Activated effector memory CD4-positive, alpha-beta T cell treated with Interleukin-2 at 50 U/mL for 16 hours (primary cell): ENCODE data around the gene ARHGAP6.
"Not testable (repeated sequence)": the region's sequence is repeated elsewhere in the genome, so short reads cannot be mapped to it uniquely, and the experiment has no call there.

ENCODE experiments used
- DNase-seq: peaks from one replicate; pipeline ENCODE4 v3.0.0-alpha.2; 2020

Gene ARHGAP6

DNA sequence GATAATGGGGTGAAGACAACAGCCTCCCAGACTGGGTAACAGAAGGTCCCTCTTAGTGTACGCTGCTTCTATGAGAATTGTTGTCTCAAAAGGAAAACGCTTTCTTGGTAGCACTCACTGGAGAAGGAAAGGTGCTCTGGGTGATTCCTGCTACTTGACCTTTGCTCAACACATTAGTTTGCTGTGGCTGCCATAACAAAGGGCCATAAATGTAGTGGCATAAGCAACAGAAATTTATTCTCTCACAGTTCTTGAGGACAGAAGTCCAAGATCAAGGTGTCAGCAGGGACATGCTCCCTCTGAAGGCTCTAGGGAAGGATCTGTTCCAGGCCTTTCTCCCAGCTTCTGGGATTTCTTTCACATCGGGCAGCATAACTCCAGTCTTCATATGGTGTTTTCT, 535.6 kb downstream of the ARHGAP6 start:
- DNase-seq = no peak

DNA sequence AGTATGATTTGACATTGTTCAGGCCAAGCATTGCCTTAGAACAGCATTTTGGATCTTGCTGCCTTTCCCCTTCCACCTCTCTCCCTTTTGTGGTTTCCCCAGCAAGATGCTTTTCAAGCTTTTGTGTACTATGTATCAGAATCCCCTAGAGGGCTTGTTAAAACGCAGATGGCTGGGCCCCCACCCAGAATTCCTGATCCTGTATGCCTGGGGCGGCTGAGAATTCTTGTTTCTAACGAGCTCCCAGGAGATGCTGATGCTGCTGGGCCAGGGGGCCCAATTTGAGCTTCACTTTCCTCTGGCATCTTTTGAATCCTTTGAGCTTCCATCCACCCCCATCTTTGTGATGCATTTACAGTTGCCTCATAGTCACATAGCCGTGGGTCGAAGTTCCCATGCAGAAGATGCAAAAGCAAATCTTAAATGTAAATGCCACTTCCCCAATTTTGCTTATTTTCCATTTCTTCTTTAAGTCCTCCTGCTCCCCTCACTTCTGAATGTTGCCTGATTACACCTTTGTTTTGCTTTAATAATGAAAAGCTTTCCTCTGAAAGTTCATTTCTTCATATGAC, 536.1 kb downstream of the ARHGAP6 start:
- no peak for DNase-seq

DNA sequence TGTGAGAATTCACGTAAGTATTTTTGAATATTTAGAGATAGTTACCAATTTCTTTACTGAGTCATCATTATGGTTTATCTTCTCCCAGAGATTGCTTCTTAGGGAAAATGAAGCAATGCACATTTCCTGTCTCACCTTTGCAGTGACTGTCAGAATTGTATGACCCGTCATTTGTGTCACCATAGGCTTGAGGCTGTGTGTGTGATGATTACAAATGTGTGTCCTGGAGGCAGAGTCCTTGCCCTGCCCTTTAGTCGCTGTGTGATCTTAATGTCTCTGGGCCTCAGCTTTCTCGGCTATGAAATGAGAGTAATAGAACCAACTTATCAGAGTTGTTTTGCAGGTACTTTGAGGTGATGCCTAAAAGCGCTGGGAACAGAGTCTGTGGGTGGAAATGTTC, 540.7 kb downstream of the ARHGAP6 start:
- no peak for DNase-seq

DNA sequence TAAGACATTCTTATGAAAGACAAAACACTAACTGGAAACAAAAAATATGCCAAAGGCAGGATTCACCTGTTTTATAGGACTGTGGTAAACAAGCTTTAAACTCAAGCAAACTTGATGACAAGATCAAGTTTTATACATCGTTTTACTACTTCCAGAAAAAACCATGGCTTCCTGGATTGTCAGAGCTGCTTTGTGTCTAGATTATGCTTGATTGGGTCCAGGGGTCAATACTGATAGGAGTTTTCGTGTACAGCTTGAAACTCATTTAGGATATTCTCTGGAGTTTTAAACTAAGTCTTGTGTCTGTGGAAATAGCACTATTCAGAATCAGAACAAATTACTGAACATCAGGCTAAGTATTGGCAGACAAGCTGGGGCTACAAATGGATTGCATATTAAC, 541.6 kb downstream of the ARHGAP6 start:
- no peak for DNase-seq

DNA sequence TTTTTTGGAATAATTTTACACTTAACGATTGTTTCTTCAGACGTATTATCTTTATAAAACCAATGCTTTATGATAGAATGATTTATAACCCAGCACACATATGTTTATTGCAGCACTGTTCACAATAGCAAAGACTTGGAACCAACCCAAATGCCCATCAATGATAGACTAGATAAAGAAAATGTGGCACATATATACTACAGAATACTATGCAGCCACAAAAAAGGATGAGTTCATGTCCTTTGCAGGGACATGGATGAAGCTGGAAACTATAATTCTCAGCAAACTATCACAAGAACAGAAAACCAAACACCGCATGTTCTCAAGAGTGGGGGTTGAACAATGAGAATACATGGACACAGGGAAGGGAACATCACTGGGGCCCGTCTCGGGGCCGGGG, 542.6 kb downstream of the ARHGAP6 start:
- not testable (repeated sequence) for DNase-seq

DNA sequence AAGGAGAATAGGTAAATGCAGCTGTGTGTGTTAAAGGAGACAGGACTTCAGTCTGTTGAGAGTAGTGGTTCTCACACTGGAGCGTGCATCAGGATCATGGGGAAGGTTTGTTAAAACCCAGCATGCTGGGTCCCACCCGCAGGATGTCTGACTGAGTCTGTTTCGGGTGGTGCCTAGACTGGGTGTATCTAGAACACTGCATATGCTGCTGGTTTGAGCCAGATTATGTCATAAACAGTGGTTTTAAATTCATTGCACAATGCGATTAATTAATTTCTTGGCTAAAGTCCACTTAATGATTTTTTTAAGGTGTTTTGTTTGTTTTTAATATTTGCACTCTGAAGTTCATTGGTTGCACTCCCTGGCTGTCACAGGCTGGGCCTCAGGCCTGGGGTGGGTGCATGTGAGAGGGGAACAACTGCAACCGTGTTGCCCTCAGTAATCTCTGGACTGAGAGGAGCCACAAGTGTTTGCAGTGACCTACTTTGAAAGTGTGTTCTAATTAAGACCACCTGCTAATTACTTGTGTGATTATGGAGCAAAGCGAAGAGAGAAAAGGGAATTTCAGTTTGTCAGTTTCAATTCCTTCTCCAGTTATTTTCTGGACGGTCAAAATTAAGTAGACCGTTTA, 546.3 kb downstream of the ARHGAP6 start:
- no peak for DNase-seq

DNA sequence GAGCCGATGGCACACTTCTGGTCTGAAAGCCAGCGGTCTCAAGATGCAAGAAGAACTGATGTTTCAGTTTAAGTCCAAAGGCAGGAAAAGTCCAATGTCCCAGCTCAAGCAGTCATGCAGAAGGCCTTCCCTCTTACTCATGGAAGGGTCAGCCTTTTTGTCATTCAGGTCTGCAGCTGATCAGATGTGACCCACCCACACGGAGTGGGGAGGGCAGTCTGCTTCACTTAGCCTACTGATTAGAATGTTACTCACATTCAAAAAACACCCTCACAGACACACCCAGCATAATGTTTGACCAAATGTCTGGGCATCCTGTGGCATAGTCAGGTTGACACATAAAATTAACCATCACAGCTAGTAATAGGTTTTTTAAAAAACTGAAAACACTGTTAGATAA, 548.0 kb downstream of the ARHGAP6 start:
- no peak for DNase-seq

DNA sequence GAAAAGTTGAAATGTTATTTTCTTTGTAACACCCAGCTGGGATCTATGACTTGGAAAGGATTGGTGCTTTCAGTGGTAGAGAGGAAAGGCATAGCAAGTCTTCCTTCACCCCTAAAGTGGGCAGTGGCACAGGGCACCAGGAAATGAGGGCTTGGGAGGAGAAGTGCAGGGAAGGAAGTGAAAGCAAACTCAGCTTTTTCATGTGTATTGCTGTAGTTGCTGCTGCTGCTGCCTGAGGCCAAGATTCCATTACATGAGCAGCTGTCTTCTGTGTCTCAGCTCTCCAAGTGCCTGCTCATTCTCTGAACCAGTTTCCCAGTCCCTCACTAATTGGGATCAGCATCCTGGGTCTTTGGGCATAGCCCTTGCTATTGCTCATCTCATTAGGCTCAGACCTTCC, 552.0 kb downstream of the ARHGAP6 start:
- no peak for DNase-seq

DNA sequence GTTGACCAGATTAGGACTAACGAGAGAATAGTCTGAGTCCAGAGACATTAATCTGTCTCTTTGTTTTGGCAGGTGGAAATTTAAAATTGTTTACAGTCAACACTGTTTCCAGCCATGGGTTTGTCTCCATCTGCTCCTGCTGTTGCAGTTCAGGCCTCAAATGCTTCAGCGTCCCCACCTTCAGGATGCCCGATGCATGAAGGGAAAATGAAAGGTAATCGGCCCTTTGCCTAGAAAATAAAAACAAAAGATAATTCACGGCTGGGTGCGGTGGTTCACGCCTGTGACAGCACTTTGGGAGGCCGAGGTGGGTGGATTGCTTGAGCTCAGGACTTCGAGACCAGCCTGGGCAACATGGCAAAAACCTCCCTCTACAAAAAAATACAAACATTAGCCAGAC, 553.8 kb downstream of the ARHGAP6 start:
- no peak for DNase-seq

DNA sequence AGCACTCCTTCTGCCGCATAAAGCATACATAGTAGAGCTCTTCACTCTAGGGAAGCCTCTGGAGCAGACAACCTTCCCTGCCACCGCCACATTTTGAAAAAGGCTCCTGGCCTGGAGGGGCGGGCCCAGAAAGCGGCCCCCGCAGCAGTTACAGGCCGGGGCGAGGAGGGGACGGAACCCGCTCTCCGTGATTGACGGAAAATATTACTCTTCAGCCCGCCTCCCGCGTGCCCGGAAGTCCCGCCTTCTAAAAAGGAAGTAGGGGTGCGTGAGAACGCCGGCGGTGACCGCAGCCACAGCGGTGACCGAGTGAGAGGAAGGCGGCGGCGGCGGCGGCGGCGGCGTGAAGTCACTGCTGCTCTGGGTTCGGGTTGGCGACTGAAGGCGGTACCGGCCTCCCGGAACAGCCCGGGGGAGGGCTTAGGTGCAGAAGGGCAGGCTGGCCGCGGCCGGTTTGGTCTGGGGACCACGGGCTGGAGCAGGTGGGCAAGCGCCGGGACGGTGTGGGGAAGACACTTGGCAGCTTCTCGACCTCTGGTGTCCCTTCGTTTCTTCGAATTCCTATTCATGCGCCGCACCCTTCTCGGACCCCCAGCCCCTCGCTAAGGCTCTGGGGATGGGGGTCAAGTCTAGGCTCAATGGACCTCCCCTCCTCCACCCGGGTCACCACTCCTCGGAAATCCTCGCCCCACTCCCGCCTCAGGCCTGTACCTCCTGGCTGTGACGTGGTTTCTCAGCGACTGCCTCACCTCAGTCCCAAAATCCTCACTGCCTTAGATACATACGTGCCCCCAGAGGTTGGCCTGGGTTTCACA, 554.5 kb downstream of the ARHGAP6 start, which contains the start of gene HCCS:
HCCS (plus strand) TSS at position 296 of the 815 bp plus-strand sequence. CDS start 729 bp downstream, outside the sequence.
- DNase-seq = peak; percentile 82

DNA sequence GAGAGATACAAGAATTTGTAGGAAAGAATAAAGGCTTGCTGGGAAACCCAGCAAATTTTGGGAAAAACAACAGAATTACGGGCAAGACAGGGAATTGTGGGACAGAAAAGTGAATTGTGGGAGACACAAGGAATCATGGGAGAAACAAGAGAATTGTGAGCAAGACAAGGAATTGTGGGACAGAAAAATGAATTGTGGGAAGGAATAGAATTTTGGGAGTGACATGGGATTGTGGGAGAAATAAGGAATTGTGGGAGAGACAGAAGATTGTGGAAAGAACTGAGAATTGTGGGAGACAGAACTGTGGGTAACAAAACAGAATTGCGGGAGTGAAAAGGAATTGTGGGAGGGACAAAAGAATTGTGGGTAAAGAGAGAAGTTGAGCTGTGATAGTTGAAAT, 555.8 kb downstream of the ARHGAP6 start:
- no peak for DNase-seq

DNA sequence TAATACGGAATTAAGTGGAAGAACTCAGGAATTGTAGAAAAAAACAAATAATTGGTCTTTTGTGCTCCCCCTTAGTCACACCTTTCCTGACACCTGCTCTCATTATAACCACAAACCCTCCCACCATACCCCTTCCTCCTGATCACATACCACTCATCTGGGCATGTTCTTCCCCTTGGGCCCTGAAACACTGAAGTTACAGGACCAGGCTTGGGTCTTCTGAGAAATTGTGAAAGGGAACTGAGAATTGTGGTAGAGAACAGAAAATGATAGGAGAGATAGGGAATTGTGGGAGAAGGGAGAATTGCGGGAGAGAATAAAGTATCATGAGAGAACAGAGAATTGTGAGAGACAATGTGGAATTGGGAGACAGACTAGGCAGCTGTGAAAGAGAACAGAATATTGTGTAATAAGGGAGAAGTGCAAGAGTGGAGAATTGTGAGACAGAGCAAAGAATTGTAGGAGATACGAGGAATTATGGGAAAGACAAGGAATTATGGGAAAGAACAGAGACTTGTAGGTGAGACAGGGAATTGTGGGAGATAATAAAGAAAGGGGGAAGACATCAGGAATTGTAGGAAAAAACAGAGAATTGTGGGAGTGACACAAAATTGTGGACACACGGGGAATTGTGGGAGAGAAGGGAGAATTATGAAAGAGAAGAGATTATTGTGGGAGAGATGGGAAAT, 557.3 kb downstream of the ARHGAP6 start:
- no peak for DNase-seq

DNA sequence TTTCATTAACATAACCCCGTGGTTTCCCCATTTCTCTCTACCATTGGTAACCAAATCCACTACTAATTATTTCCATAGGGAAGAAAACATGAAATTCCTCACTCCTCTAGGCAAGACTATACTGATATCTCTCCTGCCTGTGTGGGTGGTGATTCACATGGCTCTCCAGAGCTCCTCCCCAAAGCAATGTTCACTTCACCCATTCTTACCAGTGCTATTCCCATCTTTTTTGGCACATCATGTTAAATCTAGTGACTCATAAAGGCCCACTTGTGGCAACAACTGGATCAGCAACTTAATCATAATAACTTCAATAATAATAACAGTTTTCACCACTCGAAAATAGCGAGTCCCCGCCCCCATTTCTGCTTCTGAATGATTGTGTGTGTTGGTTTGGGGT, 560.6 kb downstream of the ARHGAP6 start:
- no peak for DNase-seq

DNA sequence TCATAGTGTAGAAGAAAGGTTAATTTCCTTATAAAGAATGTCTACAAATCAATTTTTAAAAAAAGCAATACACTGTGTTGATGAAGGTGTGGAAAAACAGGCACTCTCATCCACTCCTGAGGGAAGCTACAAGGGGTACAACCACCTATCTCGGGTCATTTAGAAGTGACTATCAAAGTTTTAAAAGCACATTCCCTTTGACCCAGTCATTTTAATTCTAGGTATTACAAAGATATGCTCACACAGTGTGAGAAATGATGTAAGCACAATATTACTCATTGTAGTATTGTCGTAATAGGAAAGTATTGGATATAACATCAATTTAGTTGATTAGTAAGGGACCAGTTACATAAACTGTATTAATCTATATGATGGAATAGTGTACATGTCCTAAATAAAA, 562.0 kb downstream of the ARHGAP6 start:
- DNase-seq = no peak

DNA sequence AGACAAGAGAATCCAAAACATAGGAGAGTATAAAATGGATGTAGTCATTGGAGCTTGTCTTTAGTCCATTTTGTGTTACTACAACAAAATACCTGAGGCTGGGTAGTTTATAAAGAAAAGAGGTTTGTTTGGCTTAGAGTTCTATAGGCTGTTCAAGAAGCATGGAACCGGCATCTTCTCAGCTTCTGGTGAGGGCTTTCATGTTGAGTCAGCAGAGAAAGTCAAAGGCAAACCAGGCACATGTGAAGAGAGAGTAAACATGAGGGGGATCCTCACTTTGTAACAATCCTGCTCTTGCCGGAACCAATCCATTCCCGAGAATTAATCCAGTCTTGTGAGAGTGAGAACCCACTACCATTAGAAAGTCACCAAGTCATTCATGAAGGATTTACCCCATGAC, 562.7 kb downstream of the ARHGAP6 start:
- DNase-seq = no peak

DNA sequence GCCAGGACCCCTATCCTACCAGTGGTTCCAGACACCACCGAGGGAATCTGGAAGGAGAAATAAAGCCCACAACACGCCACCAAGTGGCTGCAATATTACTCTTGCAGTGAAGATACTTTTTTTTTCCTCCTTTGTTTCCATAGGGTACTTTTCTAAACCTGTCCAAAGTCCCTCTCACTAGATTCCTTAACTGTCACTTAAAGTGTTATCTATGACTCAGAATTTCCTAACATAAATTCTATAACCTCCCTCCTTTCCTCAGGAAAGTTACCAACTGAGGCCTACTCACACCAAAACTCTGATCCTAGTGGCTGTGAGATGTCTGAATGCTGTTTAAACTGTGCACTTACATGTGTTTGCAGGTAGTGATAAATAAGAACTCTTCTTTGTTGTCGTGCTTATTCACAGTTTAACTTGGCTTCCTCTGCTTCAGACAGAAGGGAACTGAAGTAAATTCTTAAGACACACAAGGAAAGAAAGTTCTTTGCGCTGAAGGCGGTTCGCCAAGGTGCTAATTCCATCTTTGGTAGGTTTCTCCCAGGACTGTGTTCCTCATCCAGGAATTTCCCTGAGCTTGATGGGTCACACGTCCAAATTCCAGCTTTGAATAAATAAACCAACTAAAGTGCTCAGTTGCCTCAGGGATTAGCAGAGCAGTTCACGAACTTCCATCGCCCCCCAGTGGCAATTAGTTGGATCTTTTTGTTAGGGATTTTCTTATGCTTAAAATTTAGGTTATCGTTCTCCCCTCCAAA, 565.3 kb downstream of the ARHGAP6 start:
- DNase-seq = no peak

DNA sequence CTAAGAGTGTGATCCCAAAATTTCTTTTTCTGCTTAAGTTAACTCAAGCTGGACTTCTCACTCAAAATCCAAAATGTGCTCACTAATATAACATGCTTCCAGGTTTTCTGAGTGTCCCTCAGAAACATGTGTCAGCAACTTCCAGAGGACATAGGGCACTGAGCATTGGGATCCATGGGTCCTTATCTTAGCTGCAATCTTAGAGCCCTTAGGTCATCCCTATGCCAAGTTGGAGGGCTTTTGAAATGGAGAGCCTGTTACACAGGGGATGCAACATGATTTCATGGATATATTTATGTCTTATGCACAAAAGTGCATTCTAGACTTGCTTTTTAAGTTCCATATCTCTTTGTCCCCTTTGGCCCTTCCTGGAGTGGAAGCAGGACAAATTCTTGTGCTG, 566.3 kb downstream of the ARHGAP6 start:
- no peak for DNase-seq

DNA sequence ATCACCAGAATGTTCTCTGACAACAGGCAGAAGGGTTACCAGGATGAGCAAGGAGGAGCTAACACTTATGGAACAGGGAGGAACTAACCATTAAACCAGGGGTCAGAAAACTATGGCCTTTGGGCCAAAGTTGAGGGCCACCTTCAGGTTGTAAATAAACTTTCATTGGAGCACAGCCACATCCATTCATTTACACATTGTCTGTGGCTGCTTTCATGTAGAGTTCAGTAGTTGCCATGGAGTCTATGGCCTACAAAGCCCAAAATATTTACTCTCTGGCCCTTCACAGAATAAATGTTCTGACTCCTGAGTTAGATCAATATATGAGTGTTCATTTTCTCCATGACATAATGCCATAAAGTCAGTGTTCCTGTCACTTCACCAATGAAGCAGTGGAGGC, 567.8 kb downstream of the ARHGAP6 start:
- DNase-seq = no peak

DNA sequence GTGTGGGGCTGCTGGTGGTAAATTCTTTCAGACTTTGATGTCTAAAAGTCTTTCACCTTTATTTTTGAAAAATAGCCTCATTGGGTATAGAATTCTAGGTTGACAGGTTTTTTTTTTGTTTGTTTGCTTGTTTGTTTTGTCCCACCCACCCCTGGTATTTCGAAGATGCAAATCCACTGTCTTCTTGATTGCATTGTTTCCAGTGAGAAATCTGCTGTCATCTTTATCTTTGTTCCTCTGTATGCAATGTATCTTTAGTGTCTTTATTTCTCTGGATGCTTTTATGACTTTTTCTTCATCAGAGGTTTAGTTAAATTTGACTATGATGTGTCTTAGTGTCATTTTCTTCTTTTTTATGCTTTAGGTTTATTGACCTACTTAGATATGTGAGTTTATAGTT, 575.9 kb downstream of the ARHGAP6 start:
- DNase-seq = no peak
